ENCODE measurements around the gene RTEL1.
"Not testable (repeated sequence)": the region's sequence is repeated elsewhere in the genome, so short reads cannot be mapped to it uniquely, and the experiment has no call there.

RTEL1 gene

GRCh38 chr20:63671695-63672094, 13.6 kb downstream of the RTEL1 start:
- DNase-seq (ENCODE audit: low read depth), result not testable (repeated sequence)

- DNase-seq (ENCODE audit: low read depth), result no peak
Observed at GRCh38 chr20:63672666-63673065, 14.6 kb downstream of the RTEL1 start.

- no peak for DNase-seq (ENCODE audit: low read depth)
Observed at GRCh38 chr20:63673951-63674350, 15.8 kb downstream of the RTEL1 start.

- DNase-seq (ENCODE audit: low read depth), result no peak
Observed at GRCh38 chr20:63675681-63676368, 17.7 kb downstream of the RTEL1 start.

- DNase-seq (ENCODE audit: low read depth), result no peak
Observed at GRCh38 chr20:63678071-63678470, 20.0 kb downstream of the RTEL1 start.

GRCh38 chr20:63678667-63679465, 20.8 kb downstream of the RTEL1 start:
- no peak for DNase-seq (ENCODE audit: low read depth)

- no peak for DNase-seq (ENCODE audit: low read depth)
Observed at GRCh38 chr20:63679799-63680305, 21.7 kb downstream of the RTEL1 start.

GRCh38 chr20:63680427-63680826, 22.3 kb downstream of the RTEL1 start:
- DNase-seq (ENCODE audit: low read depth), result no peak

- DNase-seq (ENCODE audit: low read depth), result no peak
Observed at GRCh38 chr20:63680857-63681608, 22.9 kb downstream of the RTEL1 start.

GRCh38 chr20:63681609-63682142, 23.6 kb downstream of the RTEL1 start:
- DNase-seq (ENCODE audit: low read depth), result no peak

GRCh38 chr20:63682384-63683139, 24.4 kb downstream of the RTEL1 start:
- no peak for DNase-seq (ENCODE audit: low read depth)

GRCh38 chr20:63685269-63686026, 27.3 kb downstream of the RTEL1 start:
- DNase-seq (ENCODE audit: low read depth), result no peak

GRCh38 chr20:63686094-63686491, 28.0 kb downstream of the RTEL1 start:
- DNase-seq (ENCODE audit: low read depth), result no peak

- DNase-seq (ENCODE audit: low read depth), result no peak
Observed at GRCh38 chr20:63686492-63687321, 28.6 kb downstream of the RTEL1 start.

GRCh38 chr20:63687419-63688178, 29.5 kb downstream of the RTEL1 start:
- DNase-seq (ENCODE audit: low read depth), result no peak

- no peak for DNase-seq (ENCODE audit: low read depth)
Observed at GRCh38 chr20:63688228-63689045, 30.3 kb downstream of the RTEL1 start.

GRCh38 chr20:63689046-63690002, 31.2 kb downstream of the RTEL1 start:
- DNase-seq (ENCODE audit: low read depth), result no peak
